CD4-positive, alpha-beta T cell treated with Interleukin-6 for 4 hours (primary cell): ENCODE data around the gene EXTL1.

ENCODE experiments used
- DNase-seq: peaks from one replicate; pipeline ENCODE4 v3.0.0-alpha.2; 2020; ENCODE audit warnings: mixed read lengths

EXTL1 gene

GRCh38 chr1:26044971-26045721 lies 23.6 kb downstream of the EXTL1 start:
- no peak for DNase-seq

- no peak for DNase-seq
Measured at GRCh38 chr1:26045722-26046245, 24.2 kb downstream of the EXTL1 start, which contains the start of gene SLC30A2. Gene SLC30A2, minus strand, starts transcription at chr1:26046118. Its CDS starts 222 bp downstream, at chr1:26045896.

- DNase-seq = no peak
Measured at GRCh38 chr1:26046246-26047095, 24.9 kb downstream of the EXTL1 start.

- DNase-seq = no peak
Measured at GRCh38 chr1:26047278-26047874, 25.8 kb downstream of the EXTL1 start.

GRCh38 chr1:26049531-26050247 lies 28.1 kb downstream of the EXTL1 start:
- DNase-seq = no peak

- no peak for DNase-seq
Measured at GRCh38 chr1:26050248-26050640, 28.7 kb downstream of the EXTL1 start.

- no peak for DNase-seq
Measured at GRCh38 chr1:26053718-26054560, 32.4 kb downstream of the EXTL1 start.

- no peak for DNase-seq
Measured at GRCh38 chr1:26055041-26055440, 33.5 kb downstream of the EXTL1 start.

GRCh38 chr1:26057189-26057588 lies 35.6 kb downstream of the EXTL1 start:
- no peak for DNase-seq

GRCh38 chr1:26058052-26058595 lies 36.5 kb downstream of the EXTL1 start:
- DNase-seq = no peak

GRCh38 chr1:26059906-26060305 lies 38.3 kb downstream of the EXTL1 start:
- DNase-seq = no peak

- DNase-seq = no peak
Measured at GRCh38 chr1:26060832-26061574, 39.4 kb downstream of the EXTL1 start.

- no peak for DNase-seq
Measured at GRCh38 chr1:26064553-26064952, 43.0 kb downstream of the EXTL1 start.

GRCh38 chr1:26066160-26066559 lies 44.6 kb downstream of the EXTL1 start:
- DNase-seq = no peak

GRCh38 chr1:26066857-26067256 lies 45.3 kb downstream of the EXTL1 start:
- DNase-seq = no peak

GRCh38 chr1:26067432-26067911 lies 45.9 kb downstream of the EXTL1 start, which contains the start of gene TRIM63:
Gene TRIM63, minus strand, starts transcription at chr1:26067630. Its CDS starts 136 bp downstream, at chr1:26067494.
- no peak for DNase-seq

- DNase-seq = no peak
Measured at GRCh38 chr1:26069941-26070295, 48.3 kb downstream of the EXTL1 start.

GRCh38 chr1:26070296-26070962 lies 48.9 kb downstream of the EXTL1 start:
- no peak for DNase-seq

- no peak for DNase-seq
Measured at GRCh38 chr1:26070963-26071342, 49.4 kb downstream of the EXTL1 start.

- DNase-seq = no peak
Measured at GRCh38 chr1:26072305-26072704, 50.7 kb downstream of the EXTL1 start.
